Measurements from ENCODE around the gene ERC1. TPM values are rescaled to one million over a fixed set of nuclear protein-coding genes. Genes with fewer than 3 reads are reported as not detected.

ERC1 gene
- total and polyA plus RNA-seq, 2 of the 4 experiments (the other 2 are of a cell fraction) = 11.6 to 25.6 TPM

- dilution Hi-C loops (cut with HindIII; ENCODE audit: low sequenced_read_pairs, unreplicated experiment) (no loop called here), in situ Hi-C loops (cut with MboI; ENCODE audit: low sequenced_read_pairs) (no loop called here), intact Hi-C loops (cut with micrococcal nuclease) (no loop called here)
- Histone ChIP-seq H3K56ac (ENCODE audit: extremely low read depth, insufficient read depth, low read length) (no peak overlapping the region), H3K27ac (ENCODE audit: insufficient read depth, low read length) (no peak overlapping the region), H2BK5ac (ENCODE audit: low read depth, low read length, poor library complexity, severe bottlenecking) (no peak overlapping the region), H3K23ac (ENCODE audit: low read depth, low read length) (no peak overlapping the region), H2BK15ac (ENCODE audit: low read depth, low read length) (no peak overlapping the region), H3K27me3 (ENCODE audit: control insufficient read depth, insufficient read depth, low read length) (no peaks in the 10 kb centered on the region), H3K4me1 (ENCODE audit: control insufficient read depth, insufficient read depth, low read length) (peaks cover 3% of the 10 kb centered on the region; the same call in 1 of the 2 replicates), H3K9ac (ENCODE audit: low read depth, low read length) (no peak overlapping the region), H4K5ac (ENCODE audit: low read depth, low read length) (no peak overlapping the region), H3K79me1 (ENCODE audit: low read depth in 1 of 2, low read length in 2 of 2) (no peaks in the 10 kb centered on the region; a peak in 1 of 4 replicates), H3K18ac (ENCODE audit: low read depth, low read length) (no peak overlapping the region), H3K14ac (replicated peaks; ENCODE audit: low read depth, low read length) (no peak overlapping the region), H4K8ac (ENCODE audit: low read depth in 2 of 2, low read length in 2 of 2) (no peak overlapping the region), H3K4me3 (ENCODE audit: insufficient read depth, low read depth, low read length) (no peak overlapping the region), H2AK9ac (replicated peaks; ENCODE audit: low read depth, low read length, poor library complexity) (no peak overlapping the region), H2AFZ (replicated peaks; ENCODE audit: low read length, poor library complexity) (no peak overlapping the region), H3K9me3 (ENCODE audit: control insufficient read depth, insufficient read depth, low read length) (peaks cover 6% of the 10 kb centered on the region), H3K4ac (ENCODE audit: low read depth, low read length) (no peak overlapping the region), H2AK5ac (ENCODE audit: low read depth, low read length) (no peak overlapping the region), H3K36me3 (ENCODE audit: control insufficient read depth, insufficient read depth, low read length) (peaks cover 2% of the 10 kb centered on the region; the same call in 1 of the 2 replicates), H3K4me2 (ENCODE audit: low read depth, low read length) (no peak overlapping the region), H3K9me1 (ENCODE audit: insufficient read depth, low read length) (no peaks in the 10 kb centered on the region), H2BK20ac (ENCODE audit: low read depth, low read length) (no peak overlapping the region), H2BK120ac (ENCODE audit: low read depth, low read length) (no peak overlapping the region), H4K91ac (ENCODE audit: insufficient read depth, low read depth, low read length) (no peak overlapping the region), H4K20me1 (ENCODE audit: insufficient read depth, low read length) (no peaks in the 10 kb centered on the region)
- WGBS, 2 experiments (ENCODE audit: extremely low coverage in 2 of 2, insufficient read length in 1 of 2) = no CpG with 5 or more reads among the region's 1 CpG
- POLR2A ChIA-PET (ENCODE audit: unreplicated experiment) = no interaction called here
- DNase-seq = no peak
- TF ChIP-seq CHD1 (IDR thresholded peaks at IDR 0.05; ENCODE audit: low read depth, low read length) (no peak), CEBPB (IDR thresholded peaks at IDR 0.05; ENCODE audit: low read depth, low read length) (no peak)
- ATAC-seq (ENCODE audit: low read depth) = no peak
- no TSS peak for BruUV-seq (replicated peaks)
- CTCF ChIA-PET = interaction anchor here (0.6 kb wide), 1 partner anchor 77 kb away, joined by 4 read pairs; no protein-coding TSS in a partner anchor
Measured at GRCh38 chr12:1419849-1420371, 428.9 kb downstream of the ERC1 start.
